GM12865 (cell line): ENCODE results near the gene RASAL1.

Source experiments
- DNase-seq: peaks from one replicate; pipeline ENCODE4 v3.0.0; 2010; ENCODE audit warnings: low read depth
- H3K4me3 ChIP-seq: 2 replicates; pipeline ENCODE4 v1.5.1; 2011; ENCODE audit warnings: mild to moderate bottlenecking, low read depth, low read length, control low read depth
- TF ChIP-seq, protein P1 (sequence below): IDR thresholded peaks from 2 replicates; pipeline ENCODE4 v1.5.1; 2011; ENCODE audit warnings: low read length, control low read depth, low read depth, inconsistent platforms; ENCODE audit not compliant: insufficient read depth; ENCODE audit errors: missing control alignments

RASAL1 gene

DNA sequence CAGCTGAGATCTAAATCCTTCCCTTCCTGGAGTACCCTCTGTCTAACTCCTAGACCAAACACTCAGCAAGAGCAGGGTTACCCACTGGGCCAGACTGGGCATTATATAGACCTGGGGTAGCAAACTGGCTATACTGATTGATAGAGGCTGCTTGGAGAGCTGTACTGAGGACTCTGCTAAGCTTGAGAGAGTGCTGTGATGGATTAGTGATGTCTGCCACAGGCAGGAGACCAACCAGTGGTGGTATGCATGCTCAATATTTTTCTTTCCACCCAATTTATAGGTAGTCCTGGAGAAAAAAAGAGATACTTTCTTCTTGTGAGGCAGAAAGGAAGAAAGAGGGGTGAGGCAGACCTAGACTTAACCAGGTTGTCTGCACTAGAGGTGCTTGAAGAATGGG, 45.7 kb downstream of the RASAL1 start:
- H3K4me3 ChIP-seq, result no peak overlapping the region
- DNase-seq, result no peak
- TF ChIP-seq, protein P1, sequence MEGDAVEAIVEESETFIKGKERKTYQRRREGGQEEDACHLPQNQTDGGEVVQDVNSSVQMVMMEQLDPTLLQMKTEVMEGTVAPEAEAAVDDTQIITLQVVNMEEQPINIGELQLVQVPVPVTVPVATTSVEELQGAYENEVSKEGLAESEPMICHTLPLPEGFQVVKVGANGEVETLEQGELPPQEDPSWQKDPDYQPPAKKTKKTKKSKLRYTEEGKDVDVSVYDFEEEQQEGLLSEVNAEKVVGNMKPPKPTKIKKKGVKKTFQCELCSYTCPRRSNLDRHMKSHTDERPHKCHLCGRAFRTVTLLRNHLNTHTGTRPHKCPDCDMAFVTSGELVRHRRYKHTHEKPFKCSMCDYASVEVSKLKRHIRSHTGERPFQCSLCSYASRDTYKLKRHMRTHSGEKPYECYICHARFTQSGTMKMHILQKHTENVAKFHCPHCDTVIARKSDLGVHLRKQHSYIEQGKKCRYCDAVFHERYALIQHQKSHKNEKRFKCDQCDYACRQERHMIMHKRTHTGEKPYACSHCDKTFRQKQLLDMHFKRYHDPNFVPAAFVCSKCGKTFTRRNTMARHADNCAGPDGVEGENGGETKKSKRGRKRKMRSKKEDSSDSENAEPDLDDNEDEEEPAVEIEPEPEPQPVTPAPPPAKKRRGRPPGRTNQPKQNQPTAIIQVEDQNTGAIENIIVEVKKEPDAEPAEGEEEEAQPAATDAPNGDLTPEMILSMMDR, result no peak

DNA sequence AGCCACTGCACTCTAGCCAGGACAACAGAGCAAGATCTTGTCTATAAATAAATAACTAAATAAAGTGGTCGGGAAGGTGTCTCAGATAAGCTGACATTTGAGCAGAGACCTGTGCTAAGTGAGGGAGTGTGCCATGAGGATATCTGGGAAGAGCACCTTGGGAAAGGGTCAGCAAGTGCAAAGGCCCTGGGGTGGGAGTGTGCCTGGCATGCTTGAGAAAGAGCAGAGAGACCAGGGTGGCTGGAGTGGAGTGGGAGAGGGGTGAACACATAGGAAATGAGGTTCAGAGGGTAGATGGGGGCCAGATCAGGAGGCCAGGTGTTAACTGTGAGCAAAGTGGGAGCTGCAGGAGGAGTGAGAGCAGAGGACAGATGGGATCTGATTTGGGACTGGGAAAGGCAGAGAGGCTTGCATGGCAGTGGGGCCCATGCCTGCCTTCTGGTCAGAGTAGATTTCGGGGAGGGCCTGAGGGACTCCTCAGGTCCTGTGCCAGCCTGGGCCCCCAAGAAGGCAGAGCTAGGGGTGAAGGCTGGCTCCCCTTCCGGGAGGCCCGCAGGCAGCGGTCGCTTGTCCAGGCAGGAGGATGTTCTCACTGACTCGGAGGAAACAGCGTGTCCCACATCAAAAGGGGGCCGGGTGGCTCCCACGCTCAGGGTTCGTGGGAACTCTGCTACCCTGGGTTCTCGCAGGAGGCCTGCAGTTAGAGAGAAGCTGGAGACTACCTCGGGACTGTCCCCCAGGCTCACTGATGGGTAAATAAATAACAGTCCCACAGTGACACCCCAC, 46.4 kb downstream of the RASAL1 start:
- peak; percentile 76 for DNase-seq
- H3K4me3 ChIP-seq, result no peak overlapping the region
- TF ChIP-seq, protein P1, result no peak

DNA sequence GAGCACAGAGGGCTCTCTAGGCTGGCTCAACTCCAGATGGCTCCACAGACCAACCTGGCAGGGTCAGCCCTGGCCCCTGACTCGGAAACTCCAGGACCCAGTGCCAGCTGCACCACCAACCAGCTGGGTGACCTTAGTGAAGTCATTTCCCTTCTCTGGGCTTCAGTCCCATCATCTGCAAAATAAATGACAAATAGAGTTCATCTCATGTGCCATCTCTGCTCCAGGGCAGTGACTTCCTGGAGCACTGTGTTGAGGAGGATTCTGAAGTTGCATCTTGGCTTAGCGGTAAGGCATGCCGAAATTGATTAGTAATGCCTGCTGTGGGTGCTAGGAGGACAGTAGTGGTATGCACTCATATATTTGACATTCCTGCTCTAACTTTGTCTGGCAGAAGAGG, 47.5 kb downstream of the RASAL1 start:
- TF ChIP-seq, protein P1, result no peak
- no peak for DNase-seq
- H3K4me3 ChIP-seq, result no peak overlapping the region

DNA sequence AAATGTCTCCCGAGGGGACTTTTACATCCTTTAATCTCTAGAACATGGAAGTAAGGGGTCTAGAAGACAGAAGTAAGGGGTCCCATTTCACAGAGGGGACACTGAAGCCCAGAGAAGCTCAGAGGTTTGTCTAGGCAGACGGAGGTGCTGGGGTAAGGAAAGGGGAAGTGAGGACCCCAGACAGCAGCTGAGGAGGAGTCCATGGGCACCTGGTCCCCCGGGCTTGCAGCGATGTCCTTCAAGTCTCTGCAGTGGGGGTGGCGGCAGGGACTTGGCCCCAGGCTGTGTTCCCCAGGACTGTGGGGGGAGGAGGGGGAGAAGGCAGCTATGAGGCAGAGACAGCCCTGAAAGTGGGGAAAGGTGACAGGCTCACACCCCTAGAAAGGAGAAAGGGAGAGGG, 48.4 kb downstream of the RASAL1 start:
- no peak for DNase-seq
- H3K4me3 ChIP-seq, result no peak overlapping the region
- TF ChIP-seq, protein P1, result no peak

DNA sequence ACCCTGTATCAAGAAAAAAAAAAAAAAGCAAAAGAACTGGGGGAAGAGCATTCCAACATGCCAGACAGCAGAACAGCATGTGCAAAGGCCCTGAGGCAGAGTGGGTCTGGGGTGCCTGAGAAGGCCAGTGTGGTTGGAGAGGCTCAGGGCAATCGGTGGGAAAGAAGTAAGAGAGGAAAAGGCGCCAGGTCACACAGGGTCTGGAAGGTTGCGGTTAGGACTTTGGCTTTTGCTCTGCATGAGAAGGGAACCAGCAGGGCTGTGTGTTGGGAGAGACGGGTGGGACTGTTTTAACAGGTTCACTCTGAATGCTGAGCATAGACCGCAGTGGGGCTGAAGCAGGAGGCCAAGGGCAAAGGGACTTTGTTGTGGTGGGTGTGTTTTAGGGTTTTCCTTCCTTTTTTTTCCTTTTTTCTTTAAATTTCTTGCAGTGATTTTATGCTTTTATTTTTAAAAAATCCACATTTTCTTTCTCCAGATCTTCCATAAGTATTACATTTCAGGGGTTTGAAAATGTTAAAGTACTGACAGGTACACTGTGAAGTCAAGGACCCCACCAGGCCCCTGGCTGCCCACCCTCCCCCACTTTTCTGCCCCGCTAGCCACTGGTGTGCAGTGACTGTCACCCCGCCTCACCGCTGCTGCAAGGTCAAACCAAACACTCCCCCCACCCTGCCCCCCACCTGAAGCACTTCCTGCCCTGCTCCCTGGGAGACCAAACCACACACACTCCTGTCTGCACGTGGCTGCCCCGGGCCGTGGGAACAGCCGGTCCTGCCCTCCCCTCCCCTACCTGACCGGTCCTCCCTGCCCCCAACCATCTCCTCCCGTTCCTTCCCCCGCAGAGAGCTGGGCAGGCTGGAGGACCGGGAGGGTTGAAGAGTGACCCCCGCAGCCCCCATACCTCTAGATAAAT, 49.1 kb downstream of the RASAL1 start:
- TF ChIP-seq, protein P1, result no peak
- H3K4me3 ChIP-seq, result no peak overlapping the region
- DNase-seq, result peak; percentile 78

DNA sequence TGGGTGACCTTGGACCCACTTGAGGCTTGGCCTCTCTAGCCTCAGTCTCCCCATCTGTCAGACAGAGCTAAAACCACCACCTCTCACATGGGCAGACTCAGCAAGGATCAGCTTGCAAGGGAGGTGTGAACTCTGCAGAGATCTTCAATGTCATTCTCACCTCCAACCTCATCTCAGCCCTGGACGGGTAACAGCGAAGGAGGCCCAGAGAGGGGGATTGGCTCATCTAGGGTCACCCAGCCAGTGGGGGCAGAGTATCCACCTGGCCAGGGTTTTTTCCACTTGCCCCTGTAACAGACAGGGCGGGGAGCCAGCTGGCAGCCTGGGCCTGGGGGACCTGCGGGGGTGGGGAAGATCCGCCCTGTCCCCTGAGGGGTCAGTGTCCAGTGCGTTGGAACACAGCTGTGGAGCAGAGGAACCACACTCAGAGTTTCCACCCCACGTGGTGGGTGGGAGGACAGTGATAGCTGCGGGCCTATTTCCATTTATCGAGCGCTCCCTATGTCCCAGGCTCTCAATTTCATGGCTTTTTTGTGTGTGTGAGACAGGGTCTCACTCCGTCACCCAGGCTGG, 51.6 kb downstream of the RASAL1 start:
- TF ChIP-seq, protein P1, result no peak
- no peak overlapping the region for H3K4me3 ChIP-seq
- no peak for DNase-seq
